Neural cell (in vitro differentiated cells): ENCODE measurements around the gene TAS2R46. TPM values are rescaled to one million over a fixed set of nuclear protein-coding genes. Genes with fewer than 3 reads are reported as not detected.

Experiments
- H2AFZ ChIP-seq: fragments of 200-600, 300-800 bp; sonication (generic), shearing (Covaris generic); 2 replicates; pipeline ENCODE4 v1.6.0; 2014; ENCODE audit warnings: low read depth, mild to moderate bottlenecking, antibody characterized with exemption, low read length, moderate library complexity
- H3F3A ChIP-seq: fragments of 200-600 bp; shearing (Covaris generic); 2 replicates; pipeline ENCODE4 v1.6.1; 2016; ENCODE audit warnings: mild to moderate bottlenecking, moderate library complexity, mixed read lengths, antibody characterized with exemption, low read length; ENCODE audit not compliant: insufficient read depth, poor library complexity, severe bottlenecking
- H3K27ac ChIP-seq: fragments of 200-600, 300-800 bp; sonication (generic), shearing (Covaris generic); 2 replicates; pipeline ENCODE4 v1.5.1; 2014; ENCODE audit warnings: mild to moderate bottlenecking, low read length, moderate library complexity
- H3K27me3 ChIP-seq: fragments of 300-800, 200-600 bp; sonication (generic), shearing (Covaris generic); 2 replicates; pipeline ENCODE4 v1.6.0; 2014; ENCODE audit warnings: mild to moderate bottlenecking, low read depth, low read length, moderate library complexity; ENCODE audit not compliant: insufficient read depth
- H3K36me3 ChIP-seq: fragments of 300-800, 200-600 bp; sonication (generic), shearing (Covaris generic); 2 replicates; pipeline ENCODE4 v1.5.1; 2014; ENCODE audit warnings: mild to moderate bottlenecking, antibody characterized with exemption, low read length, moderate library complexity; ENCODE audit not compliant: insufficient read depth
- H3K4me2 ChIP-seq: fragments of 300-800, 200-600 bp; sonication (generic), shearing (Covaris generic); 2 replicates; pipeline ENCODE4 v1.6.0; 2014; ENCODE audit warnings: mild to moderate bottlenecking, low read length
- H3K4me3 ChIP-seq: fragments of 300-800, 200-600 bp; sonication (generic), shearing (Covaris generic); 2 replicates; pipeline ENCODE4 v1.5.1; 2014; ENCODE audit warnings: mild to moderate bottlenecking, low read length, moderate library complexity
- H3K79me2 ChIP-seq: fragments of 200-600 bp; shearing (Covaris generic); replicated peaks from 2 replicates; pipeline ENCODE4 v1.6.0; 2014; ENCODE audit warnings: mild to moderate bottlenecking, low read length, moderate library complexity; ENCODE audit not compliant: insufficient read depth
- H3K9ac ChIP-seq: fragments of 300-800, 200-600 bp; sonication (generic), shearing (Covaris generic); 2 replicates; pipeline ENCODE4 v1.6.1; 2016; ENCODE audit warnings: mild to moderate bottlenecking, low read length, mixed read lengths
- H3K9me2 ChIP-seq: fragments of 200-600 bp; shearing (Covaris generic); 2 replicates; pipeline ENCODE4 v1.6.1; 2016; ENCODE audit warnings: mild to moderate bottlenecking, low read length, mixed read lengths; ENCODE audit not compliant: insufficient read depth
- H3K9me3 ChIP-seq: fragments of 200-600, 300-800 bp; sonication (generic), shearing (Covaris generic); 2 replicates; pipeline ENCODE4 v1.6.1; 2016; ENCODE audit warnings: mild to moderate bottlenecking, mixed run types, low read length, moderate library complexity, mixed read lengths
- H4K20me1 ChIP-seq: fragments of 200-600 bp; shearing (Covaris generic); 2 replicates; pipeline ENCODE4 v1.6.1; 2016; ENCODE audit warnings: mild to moderate bottlenecking, mixed run types; ENCODE audit not compliant: insufficient read depth
- EP300 ChIP-seq: fragments of 450-650 bp; conservative IDR thresholded peaks from 2 replicates; pipeline ENCODE4 v1.6.1; 2014; ENCODE audit warnings: antibody characterized with exemption, mild to moderate bottlenecking, moderate library complexity; ENCODE audit not compliant: poor library complexity, severe bottlenecking
- EZH2 ChIP-seq: fragments of 200-600, 300-800 bp; shearing (Covaris generic), sonication (generic); IDR thresholded peaks from 2 replicates; pipeline ENCODE4 v1.6.1; 2014; ENCODE audit warnings: antibody characterized with exemption, low read length, borderline replicate concordance, mild to moderate bottlenecking; ENCODE audit not compliant: insufficient read depth, poor library complexity, severe bottlenecking
- MXI1 ChIP-seq: fragments of 450-650 bp; conservative IDR thresholded peaks from 2 replicates; pipeline ENCODE4 v1.6.1; 2014; ENCODE audit warnings: antibody characterized with exemption, mild to moderate bottlenecking; ENCODE audit not compliant: poor library complexity, severe bottlenecking
- POLR2AphosphoS5 ChIP-seq: IDR thresholded peaks from 2 replicates; pipeline ENCODE4 v1.6.1; 2012
- RAD21 ChIP-seq: fragments of 450-650 bp; conservative IDR thresholded peaks from 2 replicates; pipeline ENCODE4 v1.6.1; 2014; ENCODE audit warnings: antibody characterized with exemption, mild to moderate bottlenecking, moderate library complexity
- SMC3 ChIP-seq: fragments of 450-650 bp; conservative IDR thresholded peaks from 2 replicates; pipeline ENCODE4 v1.6.1; 2014; ENCODE audit warnings: antibody characterized with exemption, mild to moderate bottlenecking, moderate library complexity; ENCODE audit not compliant: poor library complexity
- TAF1 ChIP-seq: IDR thresholded peaks from 2 replicates; pipeline ENCODE4 v1.6.1; 2012; ENCODE audit warnings: low read depth
- polyA plus RNA-seq: library from polyadenylated mRNA; depleted of rRNA; stranded (reverse); fragments of >200 nt; gene quantifications from 2 replicates; pipeline ENCODE4 v1.2.3, GENCODE V29; 2014
- TF ChIP-seq, protein P1 (sequence below): IDR thresholded peaks from 2 replicates; pipeline ENCODE4 v1.6.1; 2012; ENCODE audit warnings: borderline replicate concordance
- TF ChIP-seq, protein P2 (sequence below): fragments of 450-650 bp; IDR thresholded peaks from 2 replicates; pipeline ENCODE4 v1.5.1; 2014; ENCODE audit warnings: antibody characterized with exemption, mild to moderate bottlenecking, moderate library complexity; ENCODE audit not compliant: poor library complexity, severe bottlenecking

The TAS2R46 gene
- polyA plus RNA-seq, 1 donor from 2014 or later: not detected

- Histone ChIP-seq H3K9ac (no peak overlapping the region), H4K20me1 (no peaks in the 10 kb centered on the region), H3K9me2 (no peaks in the 10 kb centered on the region), H3K79me2 (no peaks in the 10 kb centered on the region), H3K36me3 (no peaks in the 10 kb centered on the region), H3K9me3 (no peaks in the 10 kb centered on the region), H3K27me3 (no peaks in the 10 kb centered on the region), H3K4me2 (no peak overlapping the region), H3K4me3 (no peak overlapping the region), H3F3A (no peaks in the 10 kb centered on the region), H2AFZ (no peak overlapping the region), H3K27ac (no peak overlapping the region)
- TF ChIP-seq RAD21 (no peak), POLR2AphosphoS5 (no peak), EZH2 (no peak), MXI1 (no peak), EP300 (no peak), TAF1 (no peak), SMC3 (no peak)
- TF ChIP-seq, protein P1, sequence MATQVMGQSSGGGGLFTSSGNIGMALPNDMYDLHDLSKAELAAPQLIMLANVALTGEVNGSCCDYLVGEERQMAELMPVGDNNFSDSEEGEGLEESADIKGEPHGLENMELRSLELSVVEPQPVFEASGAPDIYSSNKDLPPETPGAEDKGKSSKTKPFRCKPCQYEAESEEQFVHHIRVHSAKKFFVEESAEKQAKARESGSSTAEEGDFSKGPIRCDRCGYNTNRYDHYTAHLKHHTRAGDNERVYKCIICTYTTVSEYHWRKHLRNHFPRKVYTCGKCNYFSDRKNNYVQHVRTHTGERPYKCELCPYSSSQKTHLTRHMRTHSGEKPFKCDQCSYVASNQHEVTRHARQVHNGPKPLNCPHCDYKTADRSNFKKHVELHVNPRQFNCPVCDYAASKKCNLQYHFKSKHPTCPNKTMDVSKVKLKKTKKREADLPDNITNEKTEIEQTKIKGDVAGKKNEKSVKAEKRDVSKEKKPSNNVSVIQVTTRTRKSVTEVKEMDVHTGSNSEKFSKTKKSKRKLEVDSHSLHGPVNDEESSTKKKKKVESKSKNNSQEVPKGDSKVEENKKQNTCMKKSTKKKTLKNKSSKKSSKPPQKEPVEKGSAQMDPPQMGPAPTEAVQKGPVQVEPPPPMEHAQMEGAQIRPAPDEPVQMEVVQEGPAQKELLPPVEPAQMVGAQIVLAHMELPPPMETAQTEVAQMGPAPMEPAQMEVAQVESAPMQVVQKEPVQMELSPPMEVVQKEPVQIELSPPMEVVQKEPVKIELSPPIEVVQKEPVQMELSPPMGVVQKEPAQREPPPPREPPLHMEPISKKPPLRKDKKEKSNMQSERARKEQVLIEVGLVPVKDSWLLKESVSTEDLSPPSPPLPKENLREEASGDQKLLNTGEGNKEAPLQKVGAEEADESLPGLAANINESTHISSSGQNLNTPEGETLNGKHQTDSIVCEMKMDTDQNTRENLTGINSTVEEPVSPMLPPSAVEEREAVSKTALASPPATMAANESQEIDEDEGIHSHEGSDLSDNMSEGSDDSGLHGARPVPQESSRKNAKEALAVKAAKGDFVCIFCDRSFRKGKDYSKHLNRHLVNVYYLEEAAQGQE: no peak
- TF ChIP-seq, protein P2, sequence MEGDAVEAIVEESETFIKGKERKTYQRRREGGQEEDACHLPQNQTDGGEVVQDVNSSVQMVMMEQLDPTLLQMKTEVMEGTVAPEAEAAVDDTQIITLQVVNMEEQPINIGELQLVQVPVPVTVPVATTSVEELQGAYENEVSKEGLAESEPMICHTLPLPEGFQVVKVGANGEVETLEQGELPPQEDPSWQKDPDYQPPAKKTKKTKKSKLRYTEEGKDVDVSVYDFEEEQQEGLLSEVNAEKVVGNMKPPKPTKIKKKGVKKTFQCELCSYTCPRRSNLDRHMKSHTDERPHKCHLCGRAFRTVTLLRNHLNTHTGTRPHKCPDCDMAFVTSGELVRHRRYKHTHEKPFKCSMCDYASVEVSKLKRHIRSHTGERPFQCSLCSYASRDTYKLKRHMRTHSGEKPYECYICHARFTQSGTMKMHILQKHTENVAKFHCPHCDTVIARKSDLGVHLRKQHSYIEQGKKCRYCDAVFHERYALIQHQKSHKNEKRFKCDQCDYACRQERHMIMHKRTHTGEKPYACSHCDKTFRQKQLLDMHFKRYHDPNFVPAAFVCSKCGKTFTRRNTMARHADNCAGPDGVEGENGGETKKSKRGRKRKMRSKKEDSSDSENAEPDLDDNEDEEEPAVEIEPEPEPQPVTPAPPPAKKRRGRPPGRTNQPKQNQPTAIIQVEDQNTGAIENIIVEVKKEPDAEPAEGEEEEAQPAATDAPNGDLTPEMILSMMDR: no peak
Measured at GRCh38 chr12:11070999-11071398, 8.9 kb upstream of the TAS2R46 start.

- H3K36me3 ChIP-seq: no peaks in the 10 kb centered on the region
- H3K27me3 ChIP-seq: no peaks in the 10 kb centered on the region
- no peak overlapping the region for H3K4me3 ChIP-seq
- no peaks in the 10 kb centered on the region for H4K20me1 ChIP-seq
- H3K9me2 ChIP-seq: no peaks in the 10 kb centered on the region
- no peak overlapping the region for H3K9ac ChIP-seq
- no peak overlapping the region for H3K27ac ChIP-seq
- no peaks in the 10 kb centered on the region for H3K9me3 ChIP-seq
- H3K79me2 ChIP-seq: no peaks in the 10 kb centered on the region
- no peak overlapping the region for H3K4me2 ChIP-seq
- TF ChIP-seq, protein P2: no peak
- TF ChIP-seq EZH2 (no peak), POLR2AphosphoS5 (no peak), SMC3 (no peak), EP300 (no peak), MXI1 (no peak), TAF1 (no peak), RAD21 (no peak)
- TF ChIP-seq, protein P1: no peak
- no peak overlapping the region for H2AFZ ChIP-seq
- H3F3A ChIP-seq: no peaks in the 10 kb centered on the region
Measured at GRCh38 chr12:11069854-11070365, 7.8 kb upstream of the TAS2R46 start.
